GOT3 (cell line): ENCODE measurements around the gene HK1.
A peak's percentile ranks its signal among the peaks of the same experiment; 100 is the strongest.
"Not testable (repeated sequence)": the region's sequence is repeated elsewhere in the genome, so short reads cannot be mapped to it uniquely, and the experiment has no call there.

Experiments
- DNase-seq: peaks from one replicate; lab custom pipeline; 2025; ENCODE audit warnings: mixed read lengths; lab: John Stamatoyannopoulos, UW

Gene HK1

DNA sequence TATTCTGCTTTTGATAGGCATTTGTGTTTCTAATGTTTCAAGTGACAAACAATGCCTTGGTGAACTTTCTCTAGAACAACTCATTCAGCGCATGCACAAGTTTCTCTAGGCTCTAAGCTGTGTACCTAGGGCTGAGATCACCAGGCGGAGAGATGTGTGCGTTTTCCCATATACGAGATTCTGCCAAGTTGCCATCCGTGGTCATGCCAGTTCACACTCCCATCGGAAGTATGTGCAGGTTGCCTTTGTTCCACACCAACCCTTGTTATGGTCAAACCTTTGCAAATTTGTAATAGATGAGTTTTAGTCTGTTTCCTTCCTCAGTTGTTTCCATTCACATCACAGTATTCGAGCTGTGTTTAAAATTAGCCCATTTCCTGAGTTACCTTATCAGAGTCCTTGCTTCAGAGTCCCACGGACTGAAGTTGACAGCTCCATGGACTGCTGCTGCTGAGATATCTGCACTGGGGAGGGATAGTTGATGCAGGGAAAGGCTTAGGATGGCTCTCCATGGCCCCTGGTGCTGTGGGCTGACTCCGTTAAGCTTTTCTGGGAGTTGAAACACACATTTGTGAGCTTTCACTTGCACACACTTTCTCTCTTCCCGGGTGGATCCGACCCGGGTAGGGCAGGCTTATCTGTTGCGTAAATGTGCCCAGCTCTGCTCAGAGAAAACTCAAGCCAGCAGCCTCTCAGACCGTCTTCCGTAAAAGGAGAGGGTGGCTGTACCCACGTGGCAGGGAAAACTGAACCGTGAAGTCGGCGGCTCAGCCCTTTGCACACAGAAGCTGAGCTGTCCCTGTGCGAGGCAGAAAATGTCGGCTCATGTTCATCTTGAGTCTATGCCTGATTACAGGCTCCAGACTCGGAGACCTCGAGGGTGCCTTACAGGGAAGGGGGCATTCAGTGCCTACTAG, 49.4 kb downstream of the HK1 start:
- peak; percentile 22 for DNase-seq

GRCh38 chr10:69328380-69328735, 50.1 kb downstream of the HK1 start:
- no peak for DNase-seq

DNA sequence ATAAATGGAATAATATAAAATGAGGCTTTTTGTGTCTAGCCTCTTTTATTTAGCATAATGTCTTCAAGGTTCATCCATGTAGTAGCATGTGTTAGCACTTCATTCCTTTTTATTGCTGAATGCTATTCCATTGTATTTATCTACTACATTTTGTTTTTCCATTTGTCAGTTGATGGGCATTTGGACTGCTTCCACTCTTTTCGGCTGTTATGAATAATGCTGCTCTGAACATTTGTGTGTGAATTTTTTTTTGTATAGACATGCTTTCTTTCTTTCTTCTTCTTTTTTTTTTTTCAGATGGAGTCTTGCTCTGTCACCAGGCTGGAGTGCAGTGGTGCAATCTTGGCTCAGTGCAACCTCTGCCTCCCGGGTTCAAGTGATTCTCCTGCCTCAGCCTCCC, 50.6 kb downstream of the HK1 start:
- DNase-seq: not testable (repeated sequence)

GRCh38 chr10:69329721-69330178, 51.5 kb downstream of the HK1 start:
- no peak for DNase-seq

DNA sequence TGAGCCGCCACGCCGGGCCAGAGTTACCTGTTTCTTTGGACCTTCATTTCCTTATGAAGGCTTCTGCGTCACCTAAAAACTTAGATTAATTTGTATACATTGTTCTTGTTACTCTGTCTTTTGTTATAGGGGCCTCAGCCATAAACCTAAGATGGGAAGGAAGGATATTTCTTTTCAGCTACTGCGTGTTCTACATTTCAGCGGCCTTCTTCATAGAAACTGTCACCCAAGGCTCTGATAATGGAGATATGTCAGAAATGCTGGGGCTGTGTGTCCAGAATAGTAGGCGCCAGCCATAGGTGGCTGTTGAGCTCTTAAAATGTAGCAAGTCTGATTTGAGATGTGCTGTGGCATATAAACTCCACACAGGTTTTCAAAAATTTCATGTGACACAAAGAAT, 52.9 kb downstream of the HK1 start:
- DNase-seq: no peak

DNA sequence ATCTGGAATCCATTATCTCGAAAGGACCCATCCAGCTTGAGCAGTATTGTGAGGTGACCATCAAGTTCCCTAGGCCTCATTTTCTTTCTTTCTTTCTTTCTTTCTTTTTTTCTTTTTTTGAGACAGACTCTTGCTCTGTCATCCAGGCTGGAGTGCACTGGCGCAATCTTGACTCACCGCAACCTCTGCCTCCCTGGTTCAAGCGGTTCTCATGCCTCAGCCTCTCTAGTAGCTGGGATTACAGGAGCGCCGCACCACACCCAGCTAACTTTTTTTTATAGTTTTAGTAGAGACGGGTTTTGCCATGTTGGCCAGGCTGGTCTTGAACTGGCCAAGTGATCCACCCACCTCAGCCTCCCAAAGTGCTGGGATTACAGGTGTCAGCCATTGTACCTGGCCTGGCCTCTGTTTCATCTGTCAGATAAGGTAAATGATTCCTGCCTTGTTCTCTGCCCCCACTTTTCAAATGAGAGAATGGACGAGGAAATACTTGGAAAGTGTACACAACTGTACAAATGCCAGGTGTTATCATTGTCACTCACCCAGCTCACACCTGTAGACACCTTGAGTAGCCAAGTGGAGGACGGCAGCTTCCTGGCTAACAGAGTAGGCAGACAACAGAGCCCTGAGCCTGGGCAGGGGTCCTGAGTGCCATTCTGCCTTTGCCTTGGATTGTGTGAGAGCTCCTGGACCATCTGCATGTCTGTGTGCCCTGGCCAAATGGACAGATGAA, 54.1 kb downstream of the HK1 start:
- no peak for DNase-seq

GRCh38 chr10:69333205-69333604, 54.9 kb downstream of the HK1 start:
- no peak for DNase-seq

GRCh38 chr10:69333865-69334301, 55.6 kb downstream of the HK1 start:
- DNase-seq: not testable (repeated sequence)

DNA sequence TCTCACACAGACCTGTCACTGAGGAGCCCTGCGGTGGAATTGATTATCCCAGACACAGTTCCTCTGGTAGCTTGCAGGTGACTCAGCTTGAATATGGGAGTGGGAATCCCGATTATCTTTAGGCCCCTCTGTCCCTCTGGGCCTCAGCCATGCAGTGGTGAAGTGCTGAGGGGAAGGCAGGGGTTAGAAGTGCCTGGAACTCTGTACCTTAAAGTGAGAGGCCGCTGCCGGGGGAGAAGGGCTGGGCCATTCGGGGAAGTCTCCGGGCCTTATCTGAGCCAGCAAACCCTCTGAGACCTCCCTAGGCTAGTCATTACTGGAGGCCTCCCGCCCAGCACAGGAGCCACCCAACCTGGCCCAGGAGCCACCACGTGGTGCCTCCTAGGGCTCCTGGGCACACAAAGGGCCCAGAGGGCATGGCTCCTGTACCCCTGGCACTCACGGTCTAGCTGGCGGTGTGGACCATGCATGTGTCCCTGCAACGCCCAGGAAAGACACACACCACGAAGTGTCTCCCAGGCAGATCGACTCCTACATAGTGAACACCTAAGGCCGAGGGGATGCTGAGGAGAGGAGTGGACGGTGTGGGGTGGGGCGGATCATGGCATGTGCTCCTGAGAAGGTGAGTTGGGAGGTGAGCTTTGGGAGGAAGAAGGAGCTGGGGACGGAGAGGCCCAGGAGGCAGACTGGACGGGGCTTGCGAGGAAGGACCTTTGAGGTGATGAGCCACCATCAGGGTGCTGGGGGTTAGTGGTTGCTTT, 56.2 kb downstream of the HK1 start:
- DNase-seq: no peak

DNA sequence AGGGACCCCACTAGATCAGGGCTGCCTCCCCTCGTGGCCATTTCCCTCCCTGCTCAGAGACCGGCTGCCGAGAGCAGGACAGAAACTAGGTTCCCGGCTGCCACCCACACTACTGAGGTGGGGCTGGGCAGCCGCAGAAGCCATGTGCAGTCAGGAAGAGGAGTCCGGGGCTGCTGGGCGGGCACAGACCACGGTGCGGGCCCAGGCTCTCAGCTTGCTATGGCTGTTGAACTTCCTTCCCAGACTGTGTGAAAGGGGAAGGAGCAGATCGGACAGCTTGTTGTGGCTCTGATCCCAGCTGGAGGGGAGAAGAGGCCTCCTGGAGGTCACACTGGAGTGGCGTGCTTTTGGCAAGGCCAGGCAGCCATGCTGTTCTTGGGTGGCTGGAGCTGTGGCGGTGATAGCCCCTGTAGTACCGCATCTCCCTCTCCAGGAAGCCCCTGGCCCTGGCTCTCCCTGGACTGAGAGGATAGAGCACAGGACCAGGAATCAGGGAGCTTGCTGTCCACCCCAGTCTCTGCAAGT, 56.8 kb downstream of the HK1 start:
- DNase-seq: no peak

- DNase-seq: no peak
Observed at GRCh38 chr10:69335613-69336012, 57.3 kb downstream of the HK1 start.

- no peak for DNase-seq
Observed at GRCh38 chr10:69336952-69337295, 58.6 kb downstream of the HK1 start.

GRCh38 chr10:69337296-69338132, 59.2 kb downstream of the HK1 start:
- DNase-seq: no peak

GRCh38 chr10:69338133-69338456, 59.8 kb downstream of the HK1 start:
- DNase-seq: no peak

GRCh38 chr10:69338547-69339450, 60.5 kb downstream of the HK1 start:
- no peak for DNase-seq

- no peak for DNase-seq
Observed at GRCh38 chr10:69340695-69341094, 62.4 kb downstream of the HK1 start.

DNA sequence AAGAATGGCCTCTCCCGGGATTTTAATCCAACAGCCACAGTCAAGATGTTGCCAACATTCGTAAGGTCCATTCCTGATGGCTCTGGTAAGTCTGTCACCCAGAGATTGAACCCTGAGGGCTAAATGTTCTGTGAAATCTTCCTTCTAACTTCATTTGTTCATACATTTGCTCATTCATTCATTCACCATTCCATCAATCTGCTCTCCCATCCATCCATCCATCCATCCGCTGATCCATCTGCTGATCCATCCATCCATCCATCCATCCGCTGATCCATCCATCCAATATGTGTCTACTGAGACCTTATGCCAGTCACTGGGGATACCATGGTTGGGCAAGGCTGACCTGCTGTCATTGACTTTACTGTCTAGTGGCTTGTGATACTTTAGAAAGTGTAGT, 65.6 kb downstream of the HK1 start:
- DNase-seq: no peak

- DNase-seq: no peak
Observed at GRCh38 chr10:69344591-69345252, 66.4 kb downstream of the HK1 start.

- DNase-seq: no peak
Observed at GRCh38 chr10:69345402-69345801, 67.1 kb downstream of the HK1 start.
